ENCODE data around the gene TMEM234. TPM values are rescaled to one million over a fixed set of nuclear protein-coding genes. Genes with fewer than 3 reads are reported as not detected.

Gene TMEM234
- total RNA-seq, 1 donor from 2014 or later = 18.4 TPM

- no peak for DNase-seq (ENCODE audit: low spot score)
Measured at GRCh38 chr1:32201011-32201855, 20.9 kb downstream of the TMEM234 start.

GRCh38 chr1:32200226-32201010 is 21.7 kb downstream of the TMEM234 start, which contains the start of gene CCDC28B:
TSS of gene CCDC28B (plus strand) at chr1:32200595. CDS start at chr1:32201936, 1,341 bp downstream.
- no peak for DNase-seq (ENCODE audit: low spot score)

GRCh38 chr1:32199717-32200072 is 22.5 kb downstream of the TMEM234 start:
- no peak for DNase-seq (ENCODE audit: low spot score)

GRCh38 chr1:32199043-32199716 is 23.0 kb downstream of the TMEM234 start:
- DNase-seq (ENCODE audit: low spot score) = no peak

GRCh38 chr1:32198237-32199042 is 23.7 kb downstream of the TMEM234 start:
- DNase-seq (ENCODE audit: low spot score) = no peak

GRCh38 chr1:32197837-32198236 is 24.3 kb downstream of the TMEM234 start:
- DNase-seq (ENCODE audit: low spot score) = no peak

GRCh38 chr1:32197074-32197473 is 25.1 kb downstream of the TMEM234 start:
- no peak for DNase-seq (ENCODE audit: low spot score)

- no peak for DNase-seq (ENCODE audit: low spot score)
Measured at GRCh38 chr1:32195972-32196823, 26.0 kb downstream of the TMEM234 start.

GRCh38 chr1:32195531-32195930 is 26.6 kb downstream of the TMEM234 start:
- DNase-seq (ENCODE audit: low spot score) = no peak

- no peak for DNase-seq (ENCODE audit: low spot score)
Measured at GRCh38 chr1:32194984-32195383, 27.2 kb downstream of the TMEM234 start.

- no peak for DNase-seq (ENCODE audit: low spot score)
Measured at GRCh38 chr1:32192220-32192948, 29.8 kb downstream of the TMEM234 start.

- DNase-seq (ENCODE audit: low spot score) = no peak
Measured at GRCh38 chr1:32187850-32188249, 34.3 kb downstream of the TMEM234 start.

- no peak for DNase-seq (ENCODE audit: low spot score)
Measured at GRCh38 chr1:32186491-32186890, 35.7 kb downstream of the TMEM234 start.

- DNase-seq (ENCODE audit: low spot score) = no peak
Measured at GRCh38 chr1:32186077-32186476, 36.1 kb downstream of the TMEM234 start.

- DNase-seq (ENCODE audit: low spot score) = no peak
Measured at GRCh38 chr1:32184650-32185049, 37.5 kb downstream of the TMEM234 start.

- DNase-seq (ENCODE audit: low spot score) = no peak
Measured at GRCh38 chr1:32182060-32182459, 40.1 kb downstream of the TMEM234 start.

GRCh38 chr1:32181563-32181962 is 40.6 kb downstream of the TMEM234 start:
- no peak for DNase-seq (ENCODE audit: low spot score)

GRCh38 chr1:32181065-32181464 is 41.1 kb downstream of the TMEM234 start:
- DNase-seq (ENCODE audit: low spot score) = no peak
